DMS 273 (cell line): ENCODE results near the gene CNGA4.
"Not testable (repeated sequence)": the region's sequence is repeated elsewhere in the genome, so short reads cannot be mapped to it uniquely, and the experiment has no call there.

Experiments used
- DNase-seq: peaks from one replicate; lab custom pipeline; 2025; ENCODE audit not compliant: unreplicated experiment; lab: John Stamatoyannopoulos, UW

The CNGA4 gene

GRCh38 chr11:6225024-6225423 lies 13.9 kb upstream of the CNGA4 start:
- DNase-seq: no peak

- DNase-seq: no peak
Measured at GRCh38 chr11:6225896-6226295, 13.0 kb upstream of the CNGA4 start.

GRCh38 chr11:6228520-6228919 lies 10.4 kb upstream of the CNGA4 start:
- no peak for DNase-seq

- no peak for DNase-seq
Measured at GRCh38 chr11:6229911-6230310, 9.0 kb upstream of the CNGA4 start.

- peak; percentile 1 for DNase-seq
Measured at GRCh38 chr11:6232899-6233298, 6.0 kb upstream of the CNGA4 start.

GRCh38 chr11:6233984-6234386 lies 4.9 kb upstream of the CNGA4 start:
- DNase-seq: peak; percentile 42

GRCh38 chr11:6234387-6235107 lies 4.3 kb upstream of the CNGA4 start, which contains the start of gene FHIP1B:
Gene FHIP1B (minus strand): TSS chr11:6234636. CDS start chr11:6224516, 10,120 bp downstream.
- DNase-seq: peak; percentile 99

- no peak for DNase-seq
Measured at GRCh38 chr11:6237266-6237665, 1.6 kb upstream of the CNGA4 start.

- no peak for DNase-seq
Measured at GRCh38 chr11:6237761-6238302, 1.1 kb upstream of the CNGA4 start.

- DNase-seq: no peak
Measured at GRCh38 chr11:6240139-6240538, 1.2 kb downstream of the CNGA4 start.

- DNase-seq: no peak
Measured at GRCh38 chr11:6240781-6241180, 1.9 kb downstream of the CNGA4 start.

- DNase-seq: no peak
Measured at GRCh38 chr11:6241316-6241715, 2.4 kb downstream of the CNGA4 start.

- no peak for DNase-seq
Measured at GRCh38 chr11:6245536-6245935, 6.6 kb downstream of the CNGA4 start.

GRCh38 chr11:6248248-6248647 lies 9.4 kb downstream of the CNGA4 start:
- no peak for DNase-seq

- DNase-seq: not testable (repeated sequence)
Measured at GRCh38 chr11:6248897-6249296, 10.0 kb downstream of the CNGA4 start.

- DNase-seq: peak; percentile 40
Measured at GRCh38 chr11:6249770-6250555, 11.1 kb downstream of the CNGA4 start.

GRCh38 chr11:6251120-6251733 lies 12.3 kb downstream of the CNGA4 start:
- peak; percentile 62 for DNase-seq

- no peak for DNase-seq
Measured at GRCh38 chr11:6251990-6252473, 13.1 kb downstream of the CNGA4 start.

GRCh38 chr11:6253197-6253596 lies 14.3 kb downstream of the CNGA4 start:
- no peak for DNase-seq

GRCh38 chr11:6258141-6258540 lies 19.3 kb downstream of the CNGA4 start:
- no peak for DNase-seq

GRCh38 chr11:6258571-6259081 lies 19.7 kb downstream of the CNGA4 start:
- no peak for DNase-seq
